ENCODE results near the gene CDKN2B-AS1.
"Not testable (repeated sequence)": the region's sequence is repeated elsewhere in the genome, so short reads cannot be mapped to it uniquely, and the experiment has no call there.

Gene CDKN2B-AS1

DNA sequence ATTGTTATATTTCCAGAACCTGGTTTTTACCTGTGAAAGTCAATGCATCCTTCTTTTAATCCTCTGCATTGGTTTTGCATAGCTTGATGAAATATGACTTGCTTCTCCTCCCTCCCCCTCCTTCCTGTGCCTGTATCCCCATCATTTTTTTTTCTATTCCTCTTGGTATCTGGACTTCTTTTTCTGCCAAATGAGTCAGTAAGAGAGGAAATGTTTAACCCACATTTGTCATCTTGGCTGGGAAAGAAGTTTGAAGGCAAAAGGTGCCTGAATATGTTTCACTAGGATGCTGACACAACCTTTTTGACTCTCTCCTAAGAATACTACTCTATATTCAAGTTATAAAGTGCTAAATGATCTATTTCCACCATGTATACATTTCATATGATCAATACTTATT lies 50.0 kb downstream of the CDKN2B-AS1 start:
- DNase-seq (ENCODE audit: low read depth), result no peak

DNA sequence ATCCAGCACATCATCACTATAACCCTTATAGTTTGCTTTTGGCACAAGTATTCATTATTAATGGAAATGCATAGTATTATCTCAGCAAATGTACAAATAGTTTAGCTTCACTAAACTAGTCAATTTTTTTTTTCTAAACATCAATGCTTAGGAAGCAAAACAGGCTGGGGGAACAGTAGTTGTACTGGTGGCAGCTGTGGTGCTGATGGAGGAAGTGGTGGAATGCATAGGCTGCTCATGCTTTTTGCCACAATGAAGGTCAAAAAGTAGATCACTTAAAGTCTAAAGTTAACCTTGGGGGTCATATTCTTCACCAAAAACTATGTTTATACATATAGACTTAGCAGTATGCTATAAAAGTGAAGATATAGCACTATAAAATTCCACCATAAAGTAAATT lies 50.8 kb downstream of the CDKN2B-AS1 start:
- no peak for DNase-seq (ENCODE audit: low read depth)

DNA sequence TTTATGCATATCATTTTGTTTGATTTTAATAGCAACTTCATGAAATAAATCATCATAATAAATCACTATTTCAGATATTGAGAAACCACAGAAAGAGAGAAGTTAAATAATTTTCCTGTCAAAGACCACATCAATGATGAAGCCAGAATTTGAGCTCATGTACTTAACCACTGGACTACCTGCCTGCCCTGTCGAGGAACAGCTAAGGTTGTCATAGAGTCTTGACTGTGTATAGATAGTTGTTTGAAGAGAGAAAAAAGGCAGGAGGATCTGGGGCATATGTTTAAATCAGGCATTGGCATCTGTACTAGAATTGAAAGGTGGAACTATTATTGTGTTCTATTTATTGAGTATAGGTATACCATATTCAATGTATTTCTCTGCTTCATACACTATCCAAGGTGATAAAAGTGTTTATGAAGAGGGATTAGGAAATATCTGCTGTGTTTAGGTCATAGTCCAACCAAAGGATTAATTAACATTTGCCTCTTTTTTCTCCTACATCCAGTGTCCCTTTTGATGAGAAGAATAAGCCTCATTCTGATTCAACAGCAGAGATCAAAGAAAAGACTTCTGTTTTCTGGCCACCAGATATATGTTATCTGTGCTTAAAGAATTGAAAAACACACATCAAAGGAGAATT lies 51.8 kb downstream of the CDKN2B-AS1 start:
- no peak for DNase-seq (ENCODE audit: low read depth)

DNA sequence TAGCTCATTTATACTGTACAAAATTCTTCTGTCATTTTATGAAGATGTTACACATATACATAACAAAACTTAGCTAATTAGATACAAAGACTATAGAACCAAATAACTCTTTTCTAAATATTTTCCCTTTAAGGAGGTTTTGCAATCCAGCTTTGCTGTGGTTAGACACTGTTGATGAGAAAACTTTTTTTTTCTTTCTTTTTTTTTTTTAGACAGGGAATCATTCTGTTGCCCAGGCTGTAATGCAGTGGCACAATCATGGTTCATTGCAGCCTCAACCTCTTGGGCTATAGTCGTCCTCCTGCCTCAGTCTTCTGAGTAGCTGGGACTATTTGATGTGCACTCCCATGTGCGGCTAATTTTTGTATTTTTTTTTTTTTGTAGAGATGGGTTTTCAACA lies 53.0 kb downstream of the CDKN2B-AS1 start:
- no peak for DNase-seq (ENCODE audit: low read depth)

DNA sequence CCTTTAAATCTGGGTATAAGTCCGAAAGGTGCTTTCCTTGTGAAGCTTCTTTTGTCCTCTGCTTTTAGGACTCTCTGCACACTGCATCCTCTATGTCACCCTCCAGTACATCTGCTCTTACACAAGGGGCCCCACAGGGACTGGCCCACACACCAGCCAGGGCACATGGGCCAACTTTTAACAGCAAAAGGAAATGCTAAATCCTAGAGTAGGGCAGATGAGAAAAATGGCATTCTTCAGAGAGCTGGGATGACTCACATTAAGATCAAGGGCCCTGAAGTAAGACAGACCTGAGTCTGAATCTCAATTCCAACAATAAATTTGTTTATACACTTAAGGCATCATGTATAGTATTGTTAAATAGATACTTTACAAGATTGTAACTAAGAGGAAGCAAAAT lies 54.8 kb downstream of the CDKN2B-AS1 start:
- DNase-seq (ENCODE audit: low read depth), result no peak

DNA sequence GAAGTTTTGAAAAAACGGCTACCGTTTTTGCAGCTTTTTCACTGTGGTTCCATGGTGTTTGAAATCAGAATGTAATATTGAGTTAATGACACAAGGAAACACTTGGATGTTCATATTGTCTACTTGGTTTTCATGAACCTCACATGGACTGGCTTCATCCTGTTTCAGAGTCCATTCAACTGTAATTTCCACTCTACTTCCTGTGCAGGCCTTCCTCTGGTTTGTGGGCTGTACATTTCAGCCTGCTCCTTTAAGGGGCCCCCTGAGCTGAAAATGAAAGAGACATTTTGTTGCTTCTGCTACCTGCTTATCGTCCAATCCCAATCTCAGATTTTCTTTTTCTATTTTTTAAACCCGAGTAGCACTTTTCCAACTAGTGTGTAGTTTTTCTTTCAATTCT lies 56.3 kb downstream of the CDKN2B-AS1 start:
- DNase-seq (ENCODE audit: low read depth), result no peak

DNA sequence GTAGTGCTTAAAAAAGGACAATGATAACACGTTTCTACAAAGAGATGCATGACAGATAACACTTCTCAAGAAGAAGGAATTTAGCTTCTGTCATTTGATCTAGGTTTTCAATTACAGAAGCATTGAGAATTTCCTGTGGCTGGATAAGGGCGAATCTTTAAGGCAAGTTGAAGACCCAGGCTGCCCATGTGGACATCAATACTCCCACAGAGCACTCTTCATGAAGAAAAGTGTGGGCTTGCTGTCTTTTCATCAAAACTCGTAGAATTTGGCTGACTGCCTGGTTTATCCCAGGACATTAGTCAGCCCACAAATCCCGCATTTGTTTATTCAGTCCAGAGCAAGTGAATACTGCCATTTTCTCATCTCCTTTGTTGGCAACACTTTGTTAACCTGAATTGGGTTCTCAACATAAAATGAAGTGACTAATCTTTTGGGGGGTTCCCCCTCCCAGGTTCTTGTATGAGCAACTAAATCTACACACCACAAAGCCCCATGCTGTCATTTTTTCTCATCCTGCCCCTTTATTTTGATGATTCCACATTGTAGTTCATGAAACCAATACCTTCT lies 57.9 kb downstream of the CDKN2B-AS1 start:
- peak; percentile 92 for DNase-seq (ENCODE audit: low read depth)

DNA sequence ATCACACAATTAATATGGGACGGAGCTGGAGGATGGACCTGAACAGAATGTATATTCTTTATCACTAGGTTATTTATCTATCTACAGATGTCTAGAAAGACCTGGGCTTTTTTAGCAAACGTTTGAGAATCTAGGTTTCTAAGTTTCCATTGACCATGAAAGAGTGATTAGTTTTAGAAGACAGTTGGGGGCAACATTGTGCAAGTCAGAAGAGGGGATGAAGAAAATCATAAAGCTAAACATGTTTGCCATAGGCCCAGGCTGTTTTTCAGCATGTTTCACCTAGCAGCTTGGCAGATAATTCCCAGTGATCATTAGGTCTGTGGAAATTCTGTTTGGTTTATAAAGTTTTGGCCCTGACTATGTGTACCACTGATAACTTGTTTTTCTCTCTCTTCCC lies 58.6 kb downstream of the CDKN2B-AS1 start:
- DNase-seq (ENCODE audit: low read depth), result no peak

DNA sequence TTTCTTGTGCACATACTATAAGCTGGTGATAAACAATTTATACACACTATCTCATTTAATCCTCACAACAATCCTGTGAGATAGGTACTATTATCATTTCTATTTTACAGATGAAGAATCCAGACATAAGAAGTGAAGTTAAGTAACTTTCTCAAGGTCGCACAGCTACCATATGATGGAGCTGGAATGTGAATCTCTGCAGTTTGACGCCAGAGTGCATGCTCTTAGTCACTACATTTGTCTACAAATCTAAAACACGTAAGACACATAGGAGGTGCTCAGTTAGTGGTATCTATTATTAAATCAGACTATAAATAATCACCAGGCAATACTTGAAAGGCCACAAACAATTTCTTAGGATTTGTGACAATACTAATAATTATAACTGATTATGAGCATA lies 59.5 kb downstream of the CDKN2B-AS1 start:
- no peak for DNase-seq (ENCODE audit: low read depth)

DNA sequence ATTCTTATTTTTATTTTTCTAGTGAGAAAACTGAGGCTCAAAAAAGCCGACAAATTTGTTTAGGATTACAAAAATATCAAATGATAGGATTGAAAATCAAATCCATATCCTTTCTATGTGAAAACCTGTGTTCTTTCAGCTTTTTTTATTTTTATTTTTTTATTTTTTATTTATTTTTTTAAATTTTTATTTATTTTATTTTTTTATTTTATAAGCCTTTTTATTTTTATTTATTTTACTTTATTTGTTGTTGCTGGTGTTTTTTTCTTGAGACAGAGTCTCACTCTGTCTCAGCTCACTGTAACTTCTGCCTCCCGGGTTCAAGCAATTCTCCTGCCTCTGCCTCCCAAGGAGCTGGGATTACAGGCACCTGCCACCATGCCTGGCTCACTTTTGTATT lies 59.9 kb downstream of the CDKN2B-AS1 start:
- DNase-seq (ENCODE audit: low read depth), result no peak

DNA sequence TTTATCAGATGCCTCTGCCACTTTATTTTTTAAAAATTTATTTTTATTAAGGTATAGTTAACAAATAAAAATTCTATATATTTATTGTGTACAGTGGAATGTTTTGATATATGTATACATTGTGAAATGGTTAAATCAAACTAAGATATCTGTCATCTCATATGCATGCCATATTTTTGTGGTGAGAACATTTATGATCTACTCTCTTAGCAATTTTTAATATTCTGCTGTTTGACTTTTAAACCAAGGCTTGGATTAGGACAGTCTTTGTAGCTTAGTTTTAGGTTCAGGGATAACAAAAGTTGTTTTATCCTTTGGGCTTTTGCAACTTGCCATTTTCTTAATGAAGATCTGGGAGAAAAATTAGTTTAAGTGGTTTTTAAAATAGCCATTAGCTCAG lies 60.5 kb downstream of the CDKN2B-AS1 start:
- DNase-seq (ENCODE audit: low read depth), result no peak

DNA sequence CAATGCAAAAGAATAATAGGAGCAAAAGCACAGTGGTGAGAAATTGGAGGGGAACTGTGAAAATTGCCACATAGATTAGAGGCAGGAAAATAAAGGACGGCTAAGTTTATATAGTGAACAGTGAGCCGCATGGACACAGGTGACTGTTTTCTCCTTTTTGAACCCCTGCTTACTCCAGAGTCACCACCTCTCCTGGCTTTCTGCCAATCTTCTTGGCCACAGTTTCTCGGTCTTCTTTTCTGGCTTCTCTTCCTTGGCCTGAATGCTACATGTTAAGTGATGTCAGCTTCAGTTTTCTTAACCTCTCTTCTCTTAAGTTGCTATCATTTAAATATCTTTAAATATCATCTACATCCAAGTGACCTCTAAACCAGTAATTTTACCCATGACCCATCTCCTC lies 61.8 kb downstream of the CDKN2B-AS1 start:
- no peak for DNase-seq (ENCODE audit: low read depth)

DNA sequence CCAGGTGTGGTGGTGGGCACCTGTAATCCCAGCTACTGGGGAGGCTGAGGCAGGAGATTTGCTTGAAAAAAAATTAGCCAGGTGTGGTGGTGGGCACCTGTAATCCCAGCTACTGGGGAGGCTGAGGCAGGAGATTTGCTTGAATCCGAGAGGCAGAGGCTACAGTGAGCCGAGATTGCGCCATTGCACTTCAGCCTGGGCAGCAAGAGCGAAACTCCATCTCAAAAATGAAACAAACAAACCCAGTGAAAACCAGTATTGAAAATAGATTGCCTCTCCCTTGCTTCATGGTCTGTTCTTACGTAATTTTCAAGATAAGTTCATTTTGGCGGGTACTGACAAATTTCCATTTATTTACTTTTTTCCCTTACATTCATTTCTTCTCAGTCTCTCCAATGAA lies 63.4 kb downstream of the CDKN2B-AS1 start:
- DNase-seq (ENCODE audit: low read depth), result not testable (repeated sequence)

DNA sequence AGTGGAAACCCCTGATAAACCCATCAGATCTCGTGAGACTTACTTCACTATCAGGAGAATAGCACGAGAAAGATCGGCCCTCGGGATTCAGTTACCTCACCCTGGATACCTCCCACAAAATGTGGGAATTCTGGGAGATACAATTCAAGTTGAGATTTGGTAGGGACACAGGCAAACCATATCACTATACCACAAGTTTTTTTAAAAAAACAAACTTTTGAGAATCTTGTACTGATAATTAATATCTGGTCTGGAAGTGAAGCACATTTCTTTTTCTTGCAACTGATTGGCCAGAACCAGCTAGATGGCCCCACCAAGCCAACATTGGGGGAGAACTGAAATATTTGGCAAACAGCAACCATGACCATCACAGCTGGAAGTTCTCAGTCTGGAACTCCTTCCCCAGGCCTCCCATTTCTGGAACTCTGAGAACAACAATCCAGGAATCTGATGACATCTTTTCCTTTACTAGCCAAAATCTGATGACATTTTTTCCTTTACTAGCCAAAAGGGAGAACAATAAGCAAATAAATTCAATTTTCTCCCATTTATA lies 66.3 kb downstream of the CDKN2B-AS1 start:
- no peak for DNase-seq (ENCODE audit: low read depth)

DNA sequence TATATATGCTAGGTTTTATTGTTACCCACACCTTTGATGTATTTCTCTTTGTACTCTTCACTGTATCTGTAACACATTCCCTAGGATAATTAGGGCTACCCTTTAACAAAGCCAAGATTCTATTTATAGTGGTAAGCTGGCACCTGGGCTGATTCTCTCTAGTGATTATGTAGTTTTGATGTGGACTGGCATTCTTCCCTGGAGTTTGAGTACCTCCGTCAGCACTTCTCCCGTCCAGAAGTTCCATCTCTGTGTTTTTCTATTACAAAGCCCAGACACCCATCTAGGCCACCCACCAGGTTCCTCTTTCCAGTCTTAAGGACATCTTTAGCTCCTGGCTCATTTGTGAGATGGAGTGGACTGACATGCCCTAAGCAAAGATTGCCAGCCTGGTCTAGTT lies 70.4 kb downstream of the CDKN2B-AS1 start:
- DNase-seq (ENCODE audit: low read depth), result no peak

DNA sequence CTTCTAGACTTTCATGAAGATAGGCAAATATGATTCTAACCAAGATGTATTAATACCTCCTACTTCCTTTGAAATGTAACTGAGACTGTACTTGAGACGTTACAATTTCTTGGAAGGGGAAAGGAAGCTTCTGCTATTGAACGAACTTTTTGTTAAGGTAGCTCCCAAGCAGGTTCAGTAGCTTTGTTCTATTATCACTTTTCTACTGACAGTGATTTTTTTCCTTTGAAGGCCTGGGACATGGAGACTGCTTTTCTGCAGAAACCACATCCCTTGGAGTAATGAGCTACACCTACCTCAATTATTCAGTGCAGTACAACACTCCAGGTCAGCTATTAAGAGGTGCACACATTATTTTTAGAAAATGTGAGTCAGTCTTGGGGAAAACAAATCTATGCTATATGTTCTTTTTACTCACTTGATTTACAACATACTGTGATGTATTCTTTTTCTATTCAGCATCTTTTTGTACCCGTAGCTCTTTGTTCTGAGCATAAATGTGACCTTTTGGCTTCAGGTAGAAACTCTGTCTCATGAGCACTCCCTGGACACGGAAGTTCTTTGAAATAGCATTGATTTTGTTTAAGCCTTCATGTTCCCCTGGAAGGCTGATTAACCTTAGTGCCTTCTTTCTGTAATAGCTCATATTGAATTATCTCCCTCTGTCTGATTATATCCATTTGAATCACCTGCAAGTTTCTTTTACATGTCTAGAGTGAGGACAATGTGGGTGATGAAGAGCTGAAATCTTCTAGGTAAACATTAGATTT lies 71.0 kb downstream of the CDKN2B-AS1 start:
- no peak for DNase-seq (ENCODE audit: low read depth)

DNA sequence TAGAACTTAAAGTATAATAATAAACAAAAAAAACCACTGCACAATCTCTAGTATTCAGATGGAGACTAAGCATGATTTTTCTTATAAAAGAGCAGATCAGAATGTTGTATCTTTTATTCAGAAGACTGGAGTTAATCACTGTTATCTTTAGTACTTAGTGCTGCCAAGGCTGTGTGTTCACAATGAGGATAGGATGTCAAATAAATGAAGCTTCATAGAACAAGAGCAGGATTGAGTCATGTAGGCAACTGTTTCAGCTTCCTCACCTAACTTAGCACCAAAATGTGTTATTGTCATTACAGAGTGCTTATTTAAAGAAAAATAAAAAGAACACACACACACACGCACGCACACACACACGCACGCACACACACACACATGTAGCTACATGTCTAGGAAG lies 72.6 kb downstream of the CDKN2B-AS1 start:
- DNase-seq (ENCODE audit: low read depth), result no peak

DNA sequence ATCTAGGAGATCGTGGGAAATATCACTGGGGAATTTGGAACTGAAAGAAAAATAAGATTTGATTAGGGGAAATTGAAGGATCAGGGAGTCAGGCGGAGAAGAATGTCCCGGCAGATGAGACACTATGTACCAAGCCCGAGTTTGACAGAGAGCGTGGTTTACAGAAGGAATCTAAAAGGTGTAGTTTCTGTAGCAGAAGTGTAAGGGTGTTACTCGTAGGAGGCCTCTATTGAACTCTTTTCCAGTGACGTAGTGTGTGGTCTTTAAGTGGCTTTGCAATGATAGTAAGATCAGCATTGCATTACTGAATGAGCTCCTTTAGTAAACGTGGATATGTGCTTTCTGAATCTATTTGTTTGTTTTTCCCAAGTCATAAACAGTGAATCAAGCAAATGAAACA lies 73.8 kb downstream of the CDKN2B-AS1 start:
- DNase-seq (ENCODE audit: low read depth), result no peak

DNA sequence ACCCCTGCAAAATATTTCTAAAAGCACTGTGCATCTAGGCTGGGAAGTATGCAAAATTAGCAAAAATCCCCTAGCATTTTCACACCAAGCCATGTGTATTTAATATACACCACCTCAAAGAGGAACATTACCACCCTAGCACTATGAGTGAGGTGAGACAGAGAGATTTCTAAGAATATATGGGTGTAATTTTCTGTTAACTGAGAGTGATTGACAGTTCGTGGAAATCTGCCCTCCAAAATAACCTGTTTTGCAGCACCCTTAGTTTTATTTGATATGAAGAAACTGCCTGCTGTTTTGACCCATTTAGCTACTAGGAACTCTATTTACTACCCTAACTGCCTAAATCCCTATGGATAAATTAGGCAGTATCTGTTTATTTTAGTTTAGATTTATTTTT lies 78.8 kb downstream of the CDKN2B-AS1 start:
- no peak for DNase-seq (ENCODE audit: low read depth)

DNA sequence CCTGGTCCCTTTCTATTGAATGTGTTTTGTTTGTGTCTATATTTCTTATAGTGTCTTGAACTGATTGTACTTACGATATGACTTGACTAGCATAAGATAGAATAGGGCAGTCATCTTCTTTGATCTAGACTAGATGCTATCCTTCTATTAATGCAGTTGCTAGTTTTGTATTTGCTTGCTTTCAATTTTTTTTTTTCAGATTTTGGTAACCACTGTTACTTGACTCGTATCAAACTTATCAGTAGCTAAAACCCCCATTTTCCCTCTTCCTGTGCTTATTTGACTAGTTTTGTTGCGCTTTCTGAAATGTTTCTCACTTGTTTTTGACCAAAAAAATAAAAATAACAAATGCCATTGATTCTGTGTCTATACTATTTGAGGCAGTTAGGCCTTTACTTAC lies 83.5 kb downstream of the CDKN2B-AS1 start:
- no peak for DNase-seq (ENCODE audit: low read depth)

DNA sequence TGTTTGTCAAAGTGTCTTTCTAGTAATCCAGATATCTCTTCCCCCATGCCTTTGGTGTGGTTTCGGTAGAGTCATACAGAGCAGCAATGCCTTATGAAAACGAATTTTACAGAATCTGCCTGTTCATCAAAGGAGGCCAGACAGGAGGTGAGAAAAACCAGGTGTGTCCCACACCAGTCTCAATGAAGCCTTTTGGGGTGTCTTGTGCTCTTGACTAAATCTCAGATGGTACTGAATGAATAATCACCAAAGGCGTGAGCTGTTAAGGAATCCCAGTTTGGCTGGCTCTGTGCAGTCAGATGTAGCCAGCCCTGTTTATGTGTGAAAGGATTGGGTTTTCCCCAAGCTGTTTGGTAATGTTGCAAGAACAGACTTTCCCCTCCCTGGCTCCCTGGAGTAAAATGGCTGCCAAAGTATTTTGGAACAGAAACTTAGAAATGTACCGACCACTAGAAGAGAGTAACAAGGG lies 85.3 kb downstream of the CDKN2B-AS1 start:
- DNase-seq (ENCODE audit: low read depth), result no peak

DNA sequence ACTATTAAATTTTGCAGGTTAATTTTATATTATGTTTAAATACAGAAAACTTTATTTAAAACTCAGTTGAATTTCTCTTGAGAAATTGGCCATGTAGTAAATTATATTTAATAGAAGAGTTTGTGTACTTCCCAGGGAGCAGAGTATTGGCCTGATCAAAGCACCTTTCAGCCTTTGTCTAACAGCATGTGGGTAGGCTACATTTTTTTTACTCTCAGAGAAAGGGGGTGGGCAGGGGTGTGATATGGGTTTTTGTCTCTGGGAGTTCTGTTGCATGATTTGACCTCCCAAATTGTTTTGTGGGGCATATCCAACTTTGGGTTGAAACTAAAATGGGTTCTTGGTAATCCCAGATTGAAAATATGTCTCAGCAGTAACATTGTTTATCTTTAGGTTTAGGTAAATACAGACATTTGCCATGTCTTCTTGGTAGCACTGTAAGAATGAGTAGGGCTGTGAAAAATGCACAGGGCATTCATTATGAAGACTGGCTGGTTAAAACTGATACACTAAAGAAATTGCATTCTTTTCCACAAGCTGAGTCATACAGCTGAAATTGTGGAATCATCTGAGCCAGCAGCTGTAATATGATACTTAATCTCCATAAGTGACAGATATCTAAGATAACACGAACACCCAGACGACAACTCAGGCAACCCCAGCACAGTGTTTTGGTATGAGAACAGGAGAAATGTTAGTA lies 89.9 kb downstream of the CDKN2B-AS1 start:
- DNase-seq (ENCODE audit: low read depth), result peak; percentile 86
